Measurements from ENCODE around the gene ARL2BP.

Gene ARL2BP

GRCh38 chr16:57261806-57262205, 16.7 kb downstream of the ARL2BP start:
- Histone ChIP-seq H3K36me3 (ENCODE audit: control insufficient read depth, insufficient read depth, low read length) (no peaks in the 10 kb centered on the region), H3K4me3 (ENCODE audit: low read length) (no peak overlapping the region), H2BK120ac (ENCODE audit: low read depth, low read length) (no peak overlapping the region), H3K27me3 (ENCODE audit: insufficient read depth, low read length, poor library complexity) (no peaks in the 10 kb centered on the region), H3K23ac (ENCODE audit: low read length) (no peak overlapping the region), H2BK15ac (replicated peaks; ENCODE audit: low read depth) (no peak overlapping the region), H4K8ac (ENCODE audit: low read depth, low read length) (no peak overlapping the region), H3K4me2 (ENCODE audit: low read length) (no peak overlapping the region), H3K4me1 (ENCODE audit: control insufficient read depth, low read depth, low read length) (peaks cover 5% of the 10 kb centered on the region), H3K79me2 (ENCODE audit: control insufficient read depth, insufficient read depth, low read length) (no peaks in the 10 kb centered on the region), H3K79me1 (ENCODE audit: low read length) (no peaks in the 10 kb centered on the region), H2BK5ac (ENCODE audit: low read length) (no peak overlapping the region), H3K4ac (ENCODE audit: low read depth, low read length) (no peak overlapping the region), H3K18ac (ENCODE audit: low read length) (no peak overlapping the region), H4K5ac (ENCODE audit: low read length) (no peak overlapping the region), H3K27ac (ENCODE audit: low read depth, low read length) (no peak overlapping the region), H2AK5ac (ENCODE audit: low read length) (no peak overlapping the region), H3K56ac (ENCODE audit: low read length) (no peak overlapping the region), H3K9ac (ENCODE audit: low read length) (no peak overlapping the region)
- WGBS (ENCODE audit: extremely low coverage, insufficient coverage, low lambda C conversion rate): no CpG with 5 or more reads among the region's 9 CpGs
- no peak for DNase-seq

DNA sequence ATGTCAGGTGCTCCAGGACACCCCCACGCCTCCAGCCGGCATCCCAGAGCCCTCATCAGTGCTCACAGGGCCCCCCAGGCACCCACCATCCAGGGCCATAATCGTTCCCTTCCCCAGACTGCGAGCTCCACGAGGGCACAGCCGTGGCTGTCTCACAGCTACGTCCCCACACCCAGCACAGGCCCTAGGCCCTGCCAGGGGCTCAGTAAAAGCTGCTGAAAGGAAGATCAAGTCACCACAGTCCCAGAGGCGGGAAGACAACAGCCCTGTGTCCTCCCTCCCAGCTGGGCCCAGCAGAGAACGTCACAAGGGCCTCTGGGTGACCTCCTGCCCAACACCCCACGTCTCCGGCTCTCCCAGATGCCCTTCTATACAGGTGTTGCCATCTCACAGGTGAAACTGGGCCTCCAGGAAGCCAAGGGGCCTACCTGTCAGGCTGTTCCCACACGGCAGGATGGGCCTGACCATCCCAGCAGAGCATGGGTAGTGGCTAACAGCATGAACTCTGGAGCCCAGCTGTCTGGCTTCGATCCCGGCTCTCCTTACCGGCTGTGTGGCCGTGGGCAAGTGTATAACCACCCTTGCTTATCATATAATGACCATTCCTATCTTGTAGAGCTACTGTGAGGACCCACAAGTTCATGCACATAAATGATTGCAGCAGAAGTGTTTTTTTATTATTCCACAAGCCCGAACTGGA, 17.9 kb downstream of the ARL2BP start:
- peaks cover 5% of the 10 kb centered on the region for H3K4me1 ChIP-seq (ENCODE audit: control insufficient read depth, low read depth, low read length)
- no peak overlapping the region for H3K23ac ChIP-seq (ENCODE audit: low read length)
- H2AK5ac ChIP-seq (ENCODE audit: low read length): no peak overlapping the region
- H3K18ac ChIP-seq (ENCODE audit: low read length): no peak overlapping the region
- H3K79me2 ChIP-seq (ENCODE audit: control insufficient read depth, insufficient read depth, low read length): no peaks in the 10 kb centered on the region
- H3K4me3 ChIP-seq (ENCODE audit: low read length): no peak overlapping the region
- no peak overlapping the region for H4K5ac ChIP-seq (ENCODE audit: low read length)
- no CpG with 5 or more reads among the region's 17 CpGs for WGBS (ENCODE audit: extremely low coverage, insufficient coverage, low lambda C conversion rate)
- no peak overlapping the region for H3K56ac ChIP-seq (ENCODE audit: low read length)
- no peak overlapping the region for H2BK5ac ChIP-seq (ENCODE audit: low read length)
- no peak overlapping the region for H2BK15ac ChIP-seq (replicated peaks; ENCODE audit: low read depth)
- DNase-seq: no peak
- no peak overlapping the region for H4K8ac ChIP-seq (ENCODE audit: low read depth, low read length)
- no peak overlapping the region for H3K9ac ChIP-seq (ENCODE audit: low read length)
- H3K79me1 ChIP-seq (ENCODE audit: low read length): no peaks in the 10 kb centered on the region
- H2BK120ac ChIP-seq (ENCODE audit: low read depth, low read length): no peak overlapping the region
- H3K4ac ChIP-seq (ENCODE audit: low read depth, low read length): no peak overlapping the region
- H3K27me3 ChIP-seq (ENCODE audit: insufficient read depth, low read length, poor library complexity): no peaks in the 10 kb centered on the region
- no peak overlapping the region for H3K27ac ChIP-seq (ENCODE audit: low read depth, low read length)
- no peak overlapping the region for H3K4me2 ChIP-seq (ENCODE audit: low read length)
- H3K36me3 ChIP-seq (ENCODE audit: control insufficient read depth, insufficient read depth, low read length): no peaks in the 10 kb centered on the region

- Histone ChIP-seq H3K36me3 (ENCODE audit: control insufficient read depth, insufficient read depth, low read length) (no peaks in the 10 kb centered on the region), H3K56ac (ENCODE audit: low read length) (no peak overlapping the region), H3K9ac (ENCODE audit: low read length) (no peak overlapping the region), H3K4me1 (ENCODE audit: control insufficient read depth, low read depth, low read length) (peaks cover 5% of the 10 kb centered on the region), H3K4me3 (ENCODE audit: low read length) (no peak overlapping the region), H3K27me3 (ENCODE audit: insufficient read depth, low read length, poor library complexity) (no peaks in the 10 kb centered on the region), H3K23ac (ENCODE audit: low read length) (no peak overlapping the region), H2AK5ac (ENCODE audit: low read length) (no peak overlapping the region), H2BK120ac (ENCODE audit: low read depth, low read length) (no peak overlapping the region), H3K27ac (ENCODE audit: low read depth, low read length) (no peak overlapping the region), H3K79me1 (ENCODE audit: low read length) (no peaks in the 10 kb centered on the region), H3K4me2 (ENCODE audit: low read length) (no peak overlapping the region), H3K4ac (ENCODE audit: low read depth, low read length) (no peak overlapping the region), H4K8ac (ENCODE audit: low read depth, low read length) (no peak overlapping the region), H2BK15ac (replicated peaks; ENCODE audit: low read depth) (no peak overlapping the region), H3K18ac (ENCODE audit: low read length) (no peak overlapping the region), H4K5ac (ENCODE audit: low read length) (no peak overlapping the region), H2BK5ac (ENCODE audit: low read length) (no peak overlapping the region), H3K79me2 (ENCODE audit: control insufficient read depth, insufficient read depth, low read length) (no peaks in the 10 kb centered on the region)
- no peak for DNase-seq
- no CpG with 5 or more reads among the region's 18 CpGs for WGBS (ENCODE audit: extremely low coverage, insufficient coverage, low lambda C conversion rate)
Measured at GRCh38 chr16:57263541-57264351, 18.7 kb downstream of the ARL2BP start.

GRCh38 chr16:57264381-57264780, 19.3 kb downstream of the ARL2BP start:
- Histone ChIP-seq H3K4me2 (ENCODE audit: low read length) (no peak overlapping the region), H3K36me3 (ENCODE audit: control insufficient read depth, insufficient read depth, low read length) (no peaks in the 10 kb centered on the region), H3K4me3 (ENCODE audit: low read length) (no peak overlapping the region), H4K8ac (ENCODE audit: low read depth, low read length) (no peak overlapping the region), H4K5ac (ENCODE audit: low read length) (no peak overlapping the region), H3K4me1 (ENCODE audit: control insufficient read depth, low read depth, low read length) (peaks cover 5% of the 10 kb centered on the region), H3K56ac (ENCODE audit: low read length) (no peak overlapping the region), H2BK120ac (ENCODE audit: low read depth, low read length) (no peak overlapping the region), H2BK15ac (replicated peaks; ENCODE audit: low read depth) (no peak overlapping the region), H3K4ac (ENCODE audit: low read depth, low read length) (no peak overlapping the region), H2BK5ac (ENCODE audit: low read length) (no peak overlapping the region), H3K23ac (ENCODE audit: low read length) (no peak overlapping the region), H3K27me3 (ENCODE audit: insufficient read depth, low read length, poor library complexity) (no peaks in the 10 kb centered on the region), H3K79me1 (ENCODE audit: low read length) (no peaks in the 10 kb centered on the region), H2AK5ac (ENCODE audit: low read length) (no peak overlapping the region), H3K79me2 (ENCODE audit: control insufficient read depth, insufficient read depth, low read length) (no peaks in the 10 kb centered on the region), H3K18ac (ENCODE audit: low read length) (no peak overlapping the region), H3K27ac (ENCODE audit: low read depth, low read length) (no peak overlapping the region), H3K9ac (ENCODE audit: low read length) (no peak overlapping the region)
- no CpG with 5 or more reads among the region's 8 CpGs for WGBS (ENCODE audit: extremely low coverage, insufficient coverage, low lambda C conversion rate)
- DNase-seq: no peak

DNA sequence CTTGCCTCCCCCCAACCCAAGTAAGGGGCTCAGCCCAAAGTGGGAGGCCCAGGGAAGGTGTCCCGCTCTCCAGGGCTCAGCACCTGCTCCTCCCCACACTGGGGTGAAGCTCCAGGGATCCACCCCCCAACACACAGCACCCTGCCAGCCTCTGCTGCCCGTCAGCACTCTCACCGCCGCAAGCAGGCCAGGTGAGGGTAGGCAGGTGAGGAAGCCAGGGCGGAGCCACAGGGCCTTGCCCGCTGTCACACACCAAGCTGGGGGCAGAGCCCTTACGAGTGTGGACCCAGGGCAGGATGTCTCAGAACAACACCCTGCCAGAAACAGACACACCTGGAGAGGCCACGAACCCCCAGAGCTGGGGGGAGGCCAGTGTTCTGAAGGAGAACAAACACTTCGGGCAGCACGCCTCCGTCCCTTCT, 19.9 kb downstream of the ARL2BP start:
- H4K8ac ChIP-seq (ENCODE audit: low read depth, low read length): no peak overlapping the region
- H3K56ac ChIP-seq (ENCODE audit: low read length): no peak overlapping the region
- no peak overlapping the region for H2BK5ac ChIP-seq (ENCODE audit: low read length)
- no peak for DNase-seq
- no peak overlapping the region for H3K4me3 ChIP-seq (ENCODE audit: low read length)
- no peak overlapping the region for H2AK5ac ChIP-seq (ENCODE audit: low read length)
- H3K4me2 ChIP-seq (ENCODE audit: low read length): no peak overlapping the region
- H3K79me1 ChIP-seq (ENCODE audit: low read length): no peaks in the 10 kb centered on the region
- no peak overlapping the region for H3K4ac ChIP-seq (ENCODE audit: low read depth, low read length)
- no peak overlapping the region for H3K23ac ChIP-seq (ENCODE audit: low read length)
- no peak overlapping the region for H2BK120ac ChIP-seq (ENCODE audit: low read depth, low read length)
- no peaks in the 10 kb centered on the region for H3K36me3 ChIP-seq (ENCODE audit: control insufficient read depth, insufficient read depth, low read length)
- H3K18ac ChIP-seq (ENCODE audit: low read length): no peak overlapping the region
- H3K4me1 ChIP-seq (ENCODE audit: control insufficient read depth, low read depth, low read length): peaks cover 4% of the 10 kb centered on the region
- H3K27me3 ChIP-seq (ENCODE audit: insufficient read depth, low read length, poor library complexity): no peaks in the 10 kb centered on the region
- H2BK15ac ChIP-seq (replicated peaks; ENCODE audit: low read depth): no peak overlapping the region
- no peak overlapping the region for H3K9ac ChIP-seq (ENCODE audit: low read length)
- H3K27ac ChIP-seq (ENCODE audit: low read depth, low read length): no peak overlapping the region
- no peaks in the 10 kb centered on the region for H3K79me2 ChIP-seq (ENCODE audit: control insufficient read depth, insufficient read depth, low read length)
- no peak overlapping the region for H4K5ac ChIP-seq (ENCODE audit: low read length)
- WGBS (ENCODE audit: extremely low coverage, insufficient coverage, low lambda C conversion rate): no CpG with 5 or more reads among the region's 11 CpGs

Data from mesendoderm (in vitro differentiated cells).